HG03025 (cell line): ENCODE results near the gene SBK1.

Experiments
- ATAC-seq: cut with Tn5 transposase; IDR thresholded peaks from one replicate; pipeline ENCODE4 v1.9.1; 2021; ENCODE audit warnings: mild to moderate bottlenecking, moderate library complexity; ENCODE audit not compliant: unreplicated experiment, low FRiP score

Gene SBK1

DNA sequence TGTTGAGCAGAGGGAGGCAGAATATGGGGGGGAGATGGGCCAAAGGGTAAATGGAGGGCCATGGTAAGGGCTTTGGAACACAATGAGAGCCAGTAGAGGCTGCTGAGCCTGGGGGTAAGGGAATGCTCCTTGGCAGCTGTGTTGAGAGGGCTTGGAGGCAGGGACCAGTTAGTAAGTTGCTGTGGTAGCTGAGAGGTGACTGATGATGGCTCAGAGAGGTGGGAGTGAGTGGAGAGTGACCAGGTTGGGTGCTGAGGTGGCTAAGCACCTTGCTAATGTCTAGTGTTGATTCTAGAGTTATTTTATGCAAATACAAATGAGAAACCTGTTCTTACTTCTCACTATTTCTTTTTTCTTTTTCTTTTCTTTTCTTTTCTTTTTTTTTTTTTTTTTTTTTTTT is 10.8 kb downstream of the SBK1 start:
- no peak for ATAC-seq

DNA sequence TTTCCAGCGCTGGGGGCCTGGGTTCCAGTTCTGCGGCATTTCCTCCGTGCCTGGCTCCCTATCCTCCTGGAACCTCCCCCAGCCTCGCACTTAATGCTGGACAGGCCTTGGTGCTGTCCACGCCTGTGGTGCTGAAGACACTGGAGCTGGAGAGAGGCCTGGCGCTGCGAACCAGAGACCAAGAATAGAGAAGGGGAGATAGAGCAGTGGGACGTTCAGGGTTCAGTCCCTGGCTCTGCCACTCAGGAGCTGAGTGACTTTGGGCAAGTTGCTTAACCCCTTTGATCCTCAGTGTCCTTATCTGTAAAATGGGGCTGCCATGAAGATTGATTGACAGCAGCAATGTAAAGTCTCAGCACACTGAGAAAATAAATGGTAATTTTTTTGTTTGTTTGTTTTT is 11.9 kb downstream of the SBK1 start:
- no peak for ATAC-seq

DNA sequence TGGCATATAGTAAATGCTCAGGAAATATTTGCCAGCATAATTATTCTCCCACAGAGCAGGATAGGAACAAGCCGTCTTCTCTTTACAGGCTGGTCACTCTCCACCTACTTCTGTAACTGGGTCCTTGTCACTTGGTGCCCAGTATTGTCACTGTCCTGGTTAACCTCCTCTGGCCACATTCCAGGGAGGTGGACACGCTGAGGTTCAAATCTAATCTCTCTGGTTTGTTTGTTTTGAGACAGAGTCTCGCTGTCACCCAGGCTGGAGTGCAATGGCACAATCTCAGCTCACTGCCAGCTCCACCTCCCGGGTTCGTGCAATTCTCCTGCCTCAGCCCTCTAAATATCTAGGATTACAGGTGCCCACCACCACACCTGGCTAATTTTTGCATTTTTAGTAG is 15.6 kb downstream of the SBK1 start:
- no peak for ATAC-seq

DNA sequence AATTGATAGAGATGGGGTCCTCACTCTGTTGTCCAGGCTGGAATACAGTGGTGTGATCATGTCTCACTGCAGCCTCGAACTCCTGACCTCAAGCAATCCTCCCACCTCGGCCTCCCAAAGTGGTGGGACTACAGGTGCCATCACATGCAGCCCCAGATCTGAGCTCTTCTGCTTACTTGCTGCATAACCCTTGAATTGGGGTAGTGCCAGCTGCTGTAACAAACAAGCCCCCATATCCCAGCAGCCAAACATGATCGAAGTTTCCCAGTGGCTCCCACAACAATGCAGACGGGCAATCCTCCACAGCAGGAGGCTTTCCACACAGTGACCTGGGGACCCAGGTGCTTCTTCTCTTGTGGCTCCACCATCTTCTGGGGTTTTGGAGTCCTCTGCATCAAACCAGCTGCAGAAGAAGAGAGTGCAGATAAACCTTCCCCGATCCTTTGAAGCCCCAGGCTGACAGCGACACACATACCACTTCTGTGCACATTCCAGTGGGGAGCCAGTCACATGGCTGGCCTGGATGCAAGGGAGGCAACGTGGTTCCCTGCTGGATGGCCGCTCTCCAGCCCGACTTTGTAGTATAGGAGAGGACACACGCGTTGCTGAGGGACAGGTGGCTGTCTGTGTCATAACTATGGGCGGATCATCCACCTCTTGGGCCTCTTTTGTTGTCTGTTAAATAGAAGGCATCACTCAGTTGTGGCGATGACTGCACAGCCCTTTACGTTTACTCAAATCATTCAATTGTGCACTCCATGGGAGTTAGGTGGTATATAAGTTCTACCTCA is 16.7 kb downstream of the SBK1 start:
- ATAC-seq: no peak

DNA sequence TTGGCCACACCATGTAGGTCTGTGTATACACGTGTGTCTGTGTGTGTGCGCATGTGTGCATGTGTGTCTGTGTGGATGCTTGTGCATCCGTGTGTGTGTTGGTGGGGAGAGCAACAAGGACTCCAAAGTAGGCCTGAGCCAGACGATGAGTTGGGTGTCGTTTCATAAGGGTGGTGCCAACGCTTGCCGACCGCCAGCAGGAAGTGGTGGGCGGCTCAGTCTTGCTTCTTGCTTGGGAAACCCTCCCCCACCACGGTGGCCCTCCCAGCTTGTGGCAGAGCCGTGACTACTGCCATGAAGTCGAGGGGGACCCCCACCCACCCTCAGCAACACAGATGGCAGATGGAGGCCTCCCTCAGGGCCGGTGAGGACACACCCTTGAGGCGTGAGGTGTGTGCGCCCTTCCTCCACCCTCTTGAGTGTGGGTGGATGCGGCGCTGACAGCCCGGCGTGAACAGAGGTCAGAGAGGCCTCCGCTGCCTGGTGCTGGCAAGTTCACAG is 17.5 kb downstream of the SBK1 start:
- ATAC-seq: no peak

DNA sequence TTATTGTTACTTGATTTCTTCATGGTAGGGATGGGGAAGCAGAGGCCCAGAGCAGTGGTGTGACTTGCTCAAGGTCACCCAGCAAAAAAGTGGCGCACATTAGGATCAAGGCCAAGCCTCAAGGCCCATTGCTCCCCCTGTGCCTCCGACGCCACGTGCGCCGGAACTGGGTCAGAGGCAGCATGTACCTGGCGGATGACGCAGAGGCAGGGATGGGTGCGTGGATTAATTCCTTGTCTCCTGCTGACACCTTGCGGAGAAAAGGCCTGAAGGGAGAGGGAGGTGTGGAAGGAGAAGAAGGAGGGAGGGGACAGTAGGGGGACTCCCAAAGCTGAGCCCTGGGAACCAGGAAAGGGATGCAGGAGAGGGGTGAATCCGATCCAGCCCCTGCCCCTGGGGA is 18.5 kb downstream of the SBK1 start:
- ATAC-seq: no peak

DNA sequence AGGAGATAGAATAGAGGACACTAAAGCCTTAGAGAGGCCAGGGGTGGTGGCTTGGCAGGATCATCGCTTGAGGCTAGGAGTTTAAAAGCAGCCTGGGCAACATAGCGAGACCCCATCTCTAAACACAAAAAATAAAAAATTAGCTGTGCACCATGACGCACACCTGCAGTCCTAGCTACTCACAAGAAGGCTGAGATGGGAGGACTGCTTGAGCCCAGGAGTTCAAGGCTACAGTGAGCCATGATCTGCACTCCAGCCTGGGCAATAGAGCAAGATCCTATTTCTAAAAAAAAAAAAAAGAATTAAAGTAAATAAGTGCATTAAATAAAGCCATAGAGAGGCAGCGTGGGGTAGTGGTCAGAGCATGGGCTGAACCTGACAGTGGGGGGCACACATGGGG is 19.1 kb downstream of the SBK1 start:
- ATAC-seq: no peak

DNA sequence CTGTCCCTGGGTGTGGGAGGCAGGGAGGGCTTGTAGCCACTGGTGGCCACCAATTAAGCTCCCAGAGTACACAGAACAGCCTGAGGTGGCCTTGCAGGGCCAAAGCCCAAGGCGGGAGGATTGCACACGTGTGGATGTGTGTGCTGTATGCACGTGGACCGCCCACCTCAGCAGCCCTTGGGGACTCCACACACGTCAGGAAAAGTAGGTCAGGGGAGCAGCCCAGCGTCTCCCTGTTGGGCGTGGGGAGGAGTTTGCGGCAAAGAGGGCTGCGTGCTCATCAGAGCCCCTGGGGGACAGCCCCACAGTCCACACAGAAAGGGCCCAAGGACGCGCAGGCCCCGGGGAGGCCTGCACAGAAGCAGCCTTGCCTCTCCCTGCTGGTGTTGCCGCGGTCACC is 19.6 kb downstream of the SBK1 start:
- no peak for ATAC-seq

DNA sequence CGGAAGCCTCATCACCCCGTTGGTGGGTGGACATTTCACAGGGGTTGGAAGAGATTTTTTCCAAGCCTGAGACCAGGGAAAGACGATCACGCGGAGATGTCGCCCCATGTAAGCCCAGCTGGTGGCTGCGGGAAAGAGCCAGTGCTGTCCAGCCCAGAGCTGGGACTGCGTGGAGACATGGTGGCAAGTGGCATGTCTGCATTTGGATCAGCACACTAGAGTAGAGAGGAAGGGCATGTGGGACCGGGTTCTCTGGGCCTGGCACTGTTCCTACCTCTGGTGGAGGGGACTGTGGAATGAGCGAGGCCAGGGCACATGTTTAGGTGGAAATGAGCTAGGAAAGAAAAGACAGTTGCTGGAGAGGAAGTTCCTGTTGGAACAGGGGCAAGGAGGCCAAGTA is 20.0 kb downstream of the SBK1 start:
- no peak for ATAC-seq

DNA sequence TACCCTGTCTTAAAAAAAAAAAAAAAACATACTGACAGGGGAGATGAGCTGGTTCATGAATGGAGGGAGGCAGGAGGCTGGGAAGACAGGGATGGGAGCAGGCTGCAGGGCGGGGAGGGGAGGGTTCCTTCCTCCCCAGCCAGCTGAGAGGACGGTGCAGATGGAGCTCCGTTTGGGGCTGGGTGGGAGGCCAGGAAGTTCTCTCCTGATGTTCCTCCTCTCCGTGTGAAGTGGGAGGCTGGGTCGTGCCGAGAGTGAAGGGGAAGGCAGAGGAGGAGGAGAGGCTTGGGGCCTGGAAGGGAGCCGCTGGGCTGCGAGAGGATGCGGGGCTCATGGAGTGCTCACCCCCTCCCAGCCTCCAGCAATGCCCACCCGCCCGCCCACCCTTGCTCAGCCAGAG is 21.3 kb downstream of the SBK1 start:
- no peak for ATAC-seq

DNA sequence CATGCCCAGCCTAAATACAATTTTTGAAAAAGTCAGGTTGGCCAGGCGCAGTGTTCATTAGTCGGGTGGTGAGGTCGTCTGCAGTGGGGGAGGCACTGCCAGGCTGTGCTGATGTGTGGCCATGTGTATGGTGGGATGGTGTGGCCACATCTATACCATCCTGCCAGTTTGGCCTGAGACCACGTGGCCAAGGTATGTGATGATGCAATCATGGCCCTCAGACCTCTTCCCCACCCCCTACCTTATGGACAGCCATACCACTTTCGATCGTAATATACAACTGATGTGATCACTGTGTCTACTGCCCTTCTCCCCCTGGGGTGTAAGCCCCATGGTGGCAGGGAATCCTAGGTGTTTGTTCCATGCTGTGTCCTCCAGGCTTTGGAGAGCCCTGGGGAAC is 23.7 kb downstream of the SBK1 start:
- no peak for ATAC-seq

DNA sequence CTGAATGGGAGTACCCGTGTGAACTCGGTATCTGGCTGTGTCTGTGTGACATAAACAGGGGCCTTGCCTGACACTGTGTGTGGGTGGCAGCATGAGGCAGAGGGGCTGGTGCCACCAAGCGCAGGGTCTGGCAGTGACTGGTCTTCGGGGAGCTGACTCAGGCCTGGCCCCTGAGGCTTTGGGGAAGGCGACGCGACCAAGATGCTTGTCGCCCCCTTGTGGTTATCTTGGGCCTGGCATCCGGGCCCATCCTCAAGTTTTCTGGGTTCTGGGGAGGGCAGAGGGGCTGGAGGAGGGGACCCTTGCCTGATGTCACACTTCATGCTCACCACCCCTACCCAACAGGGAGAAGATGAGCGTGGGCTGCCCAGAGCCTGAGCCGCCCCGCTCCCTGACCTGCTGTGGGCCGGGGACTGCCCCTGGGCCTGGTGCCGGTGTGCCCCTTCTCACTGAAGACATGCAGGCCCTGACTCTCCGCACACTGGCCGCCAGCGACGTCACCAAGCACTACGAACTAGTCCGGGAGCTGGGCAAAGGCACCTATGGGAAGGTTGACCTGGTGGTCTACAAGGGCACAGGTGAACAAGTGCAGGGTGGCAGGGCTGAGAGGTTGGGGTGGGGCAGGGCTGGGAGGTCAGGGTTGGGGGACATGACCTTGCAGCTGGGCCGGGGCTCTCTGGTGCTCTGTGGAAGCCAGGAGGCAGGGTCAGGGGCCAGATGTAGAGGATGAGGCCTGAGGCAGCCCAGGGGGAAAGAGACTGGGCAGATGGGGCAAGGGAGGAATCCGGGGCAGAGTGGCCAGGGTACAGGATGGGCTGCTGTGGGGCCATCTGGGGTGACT is 24.9 kb downstream of the SBK1 start:
- ATAC-seq: no peak

DNA sequence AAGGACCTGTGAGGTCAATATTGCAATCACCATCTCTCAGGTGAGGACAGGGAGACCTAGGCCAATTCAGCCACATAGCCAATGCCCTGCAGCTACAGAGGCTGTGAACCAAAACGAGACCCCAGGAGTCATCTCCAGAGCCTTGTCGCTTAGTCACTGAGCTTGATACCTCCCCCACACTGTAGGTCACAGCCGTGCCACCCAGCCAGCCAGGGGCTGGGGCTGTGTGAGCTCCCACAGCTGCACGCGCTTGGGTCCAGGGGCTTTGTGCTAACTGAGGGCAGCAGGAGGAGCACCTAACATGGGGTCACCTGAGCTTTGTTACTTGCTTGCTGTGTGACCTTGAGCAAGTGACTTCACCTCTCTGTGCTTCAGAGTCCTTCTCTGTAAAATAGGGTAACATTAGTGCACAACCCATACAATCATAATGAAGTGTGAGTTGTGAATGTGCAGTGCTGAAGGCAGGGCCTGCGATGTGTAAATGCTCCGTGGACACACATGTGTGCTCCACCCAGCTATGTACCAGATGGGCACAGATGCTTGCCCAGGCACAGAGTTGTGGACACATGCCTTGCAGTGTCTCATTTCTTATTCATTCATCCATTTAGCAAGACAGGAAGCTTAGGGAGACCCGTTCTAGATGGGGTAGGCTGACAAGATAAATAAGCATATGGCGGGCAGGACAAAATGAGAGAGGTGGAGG is 25.9 kb downstream of the SBK1 start:
- ATAC-seq: no peak

DNA sequence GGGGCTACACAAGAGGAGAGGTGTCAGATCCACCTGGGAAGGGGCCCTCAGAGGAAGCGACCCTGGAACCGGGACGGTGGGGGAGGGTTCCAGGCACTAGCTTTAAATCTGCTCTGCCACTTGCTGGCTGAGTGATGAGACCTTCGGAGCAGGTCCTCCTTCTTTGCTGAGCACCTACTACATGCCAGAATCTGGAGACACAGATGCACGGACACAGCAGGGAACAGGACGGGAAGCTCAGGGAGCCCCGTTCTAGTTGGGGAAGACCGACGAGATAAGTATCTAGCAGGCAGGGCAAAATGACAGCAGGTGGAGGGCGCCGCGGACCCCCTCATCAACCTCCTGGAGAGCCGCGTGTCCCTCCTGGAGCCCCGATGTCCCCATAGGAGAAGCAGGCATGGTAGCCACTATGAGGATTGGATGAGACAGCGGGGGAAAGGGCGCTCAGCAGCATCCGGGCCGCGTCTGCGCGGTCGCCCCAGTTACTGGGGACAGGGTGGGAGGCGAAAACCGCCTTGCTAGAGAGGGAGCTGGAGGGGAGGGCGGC is 27.2 kb downstream of the SBK1 start:
- no peak for ATAC-seq

DNA sequence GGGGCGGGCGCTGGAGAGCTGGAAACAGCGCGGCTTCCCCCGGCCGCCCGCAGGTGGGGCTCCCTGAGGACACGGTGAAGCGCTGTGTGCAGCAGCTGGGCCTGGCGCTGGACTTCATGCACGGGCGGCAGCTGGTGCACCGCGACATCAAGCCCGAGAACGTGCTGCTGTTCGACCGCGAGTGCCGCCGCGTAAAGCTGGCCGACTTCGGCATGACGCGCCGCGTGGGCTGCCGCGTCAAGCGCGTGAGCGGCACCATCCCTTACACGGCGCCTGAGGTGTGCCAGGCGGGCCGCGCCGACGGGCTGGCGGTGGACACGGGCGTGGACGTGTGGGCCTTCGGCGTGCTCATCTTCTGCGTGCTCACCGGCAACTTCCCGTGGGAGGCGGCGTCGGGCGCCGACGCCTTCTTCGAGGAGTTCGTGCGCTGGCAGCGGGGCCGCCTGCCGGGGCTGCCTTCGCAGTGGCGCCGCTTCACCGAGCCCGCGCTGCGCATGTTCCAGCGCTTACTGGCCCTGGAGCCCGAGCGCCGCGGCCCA is 27.8 kb downstream of the SBK1 start:
- ATAC-seq: no peak

DNA sequence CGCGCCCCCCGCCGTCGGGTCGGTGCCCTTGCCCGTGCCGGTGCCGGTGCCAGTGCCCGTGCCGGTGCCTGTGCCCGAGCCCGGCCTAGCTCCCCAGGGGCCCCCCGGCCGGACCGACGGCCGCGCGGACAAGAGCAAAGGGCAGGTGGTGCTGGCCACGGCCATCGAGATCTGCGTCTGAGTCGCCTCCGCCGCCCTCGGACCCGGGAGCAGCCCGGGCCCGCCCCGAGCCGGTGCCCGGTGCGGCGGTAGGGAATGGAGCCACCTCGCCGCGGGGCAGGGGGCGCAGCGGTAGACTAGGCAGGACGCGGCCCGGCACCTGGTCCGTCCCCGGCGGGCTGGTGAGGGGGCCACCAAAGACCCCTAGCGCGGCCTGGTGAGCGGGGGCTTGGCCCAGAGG is 28.4 kb downstream of the SBK1 start:
- no peak for ATAC-seq

DNA sequence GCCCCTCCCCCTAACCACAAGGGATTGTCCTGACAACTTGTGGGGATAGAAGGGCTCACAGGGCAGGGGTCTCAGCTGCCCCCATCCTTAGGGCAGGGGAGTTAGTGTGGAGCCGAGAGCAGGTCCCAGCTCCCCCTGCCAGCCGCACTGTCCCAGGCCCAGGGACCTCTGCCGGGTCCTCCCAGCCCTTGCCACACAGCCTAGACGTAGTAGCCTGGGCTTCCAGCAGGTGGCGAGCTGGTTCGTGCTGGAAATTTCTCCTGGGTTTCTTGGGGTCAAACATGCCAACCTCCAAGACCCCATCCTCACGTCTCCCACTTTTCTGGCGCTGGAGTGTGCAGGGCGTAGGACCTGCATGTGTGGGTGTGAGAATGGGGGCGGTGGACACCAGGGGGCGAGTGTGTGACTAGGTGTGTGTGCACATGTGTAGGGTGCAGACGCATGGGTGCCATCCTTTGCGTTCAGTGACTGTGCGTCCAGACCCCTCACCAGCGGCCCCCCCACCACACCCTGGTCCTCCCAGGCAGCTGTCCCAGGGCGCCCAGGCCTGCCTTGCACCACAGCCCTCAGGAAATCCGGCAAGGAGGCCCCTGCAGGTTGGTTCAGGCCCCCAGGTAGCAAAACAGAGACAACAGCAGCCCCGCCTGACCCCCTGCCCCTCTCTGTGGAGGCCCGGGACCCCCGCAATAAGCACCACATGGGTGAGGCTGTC is 29.5 kb downstream of the SBK1 start:
- no peak for ATAC-seq

DNA sequence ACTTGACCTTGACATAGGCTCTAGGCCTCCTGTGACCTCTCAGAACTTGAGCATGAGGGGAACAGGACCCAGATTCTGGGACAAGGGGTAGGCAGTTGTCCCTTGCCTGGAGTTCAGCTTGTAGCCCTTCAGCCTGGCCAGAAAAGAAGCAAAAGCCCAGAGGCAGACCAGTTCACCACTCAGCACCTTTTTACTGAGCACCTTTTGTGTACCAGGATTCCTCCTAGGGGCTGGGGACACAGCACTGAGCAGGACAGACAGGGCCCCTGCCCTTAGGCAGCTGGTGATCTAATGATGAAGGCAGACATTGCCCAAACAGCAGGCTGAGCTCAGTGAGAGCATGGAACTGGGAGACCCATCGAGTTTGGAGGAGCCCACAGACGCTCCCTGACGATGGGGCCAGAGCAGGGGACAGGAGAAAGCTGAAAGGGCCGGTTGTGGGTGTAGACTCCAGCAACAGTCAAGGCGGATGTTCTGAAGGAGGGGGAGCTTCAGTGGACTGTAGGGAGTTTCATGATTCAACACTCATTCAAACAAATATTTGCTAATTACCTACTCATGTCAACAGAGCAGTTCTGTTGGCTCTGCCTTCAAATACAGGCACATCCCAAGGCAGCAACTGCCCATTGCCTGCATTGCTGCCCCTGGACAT is 32.0 kb downstream of the SBK1 start:
- ATAC-seq: no peak

DNA sequence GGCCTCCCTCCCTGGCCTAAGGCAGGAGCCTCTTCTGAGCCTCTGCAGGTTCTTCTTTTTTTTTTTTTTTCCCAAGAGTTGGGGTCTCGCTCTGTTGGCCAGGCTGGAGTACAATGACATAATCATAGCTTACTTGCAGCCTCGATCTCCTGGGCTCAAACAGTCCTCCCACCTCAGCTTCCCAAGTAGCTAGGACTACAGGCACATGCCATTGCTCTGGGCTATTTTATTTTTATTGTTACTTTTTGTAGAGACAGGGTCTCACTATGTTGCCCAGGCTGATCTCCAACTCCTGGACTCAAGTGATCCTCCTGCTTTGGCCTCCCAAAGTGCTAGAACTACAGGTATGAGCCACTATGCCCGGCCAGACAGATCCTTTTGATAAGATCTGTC is 32.6 kb downstream of the SBK1 start:
- ATAC-seq: no peak
